ENCODE data around the gene SHISA6. TPM values are rescaled to one million over a fixed set of nuclear protein-coding genes. Genes with fewer than 3 reads are reported as not detected.

The SHISA6 gene
- total RNA-seq, 1 experiment from 2014 or later, result 21.1 TPM

GRCh38 chr17:11495613-11496012, 254.6 kb downstream of the SHISA6 start:
- no peaks in the 10 kb centered on the region for H3K9me3 ChIP-seq
- Mint-ChIP-seq H3K4me1 (ENCODE audit: low read depth, unreplicated experiment) (no peaks in the 10 kb centered on the region), H3K27ac (ENCODE audit: unreplicated experiment) (no peak overlapping the region), H3K36me3 (ENCODE audit: insufficient read depth, unreplicated experiment) (peaks cover 5% of the 10 kb centered on the region), H3K4me3 (ENCODE audit: unreplicated experiment) (no peak overlapping the region), H3K9me3 (ENCODE audit: unreplicated experiment) (no peaks in the 10 kb centered on the region), H3K27me3 (ENCODE audit: insufficient read depth, unreplicated experiment) (no peaks in the 10 kb centered on the region)
- no peaks in the 10 kb centered on the region for H3K36me3 ChIP-seq (ENCODE audit: control insufficient read depth, insufficient read depth, low read length)
- no peak overlapping the region for H3K4me3 ChIP-seq (ENCODE audit: low read depth, low read length)
- no peak for DNase-seq
- no peaks in the 10 kb centered on the region for H3K4me1 ChIP-seq
- ChIA-PET POLR2A (no interaction called here), CTCF (no interaction called here)
- intact Hi-C loops (cut with micrococcal nuclease; ENCODE audit: unreplicated experiment), result no loop called here
- no TSS peak for BruUV-seq (replicated peaks)
- TF ChIP-seq, protein P1, sequence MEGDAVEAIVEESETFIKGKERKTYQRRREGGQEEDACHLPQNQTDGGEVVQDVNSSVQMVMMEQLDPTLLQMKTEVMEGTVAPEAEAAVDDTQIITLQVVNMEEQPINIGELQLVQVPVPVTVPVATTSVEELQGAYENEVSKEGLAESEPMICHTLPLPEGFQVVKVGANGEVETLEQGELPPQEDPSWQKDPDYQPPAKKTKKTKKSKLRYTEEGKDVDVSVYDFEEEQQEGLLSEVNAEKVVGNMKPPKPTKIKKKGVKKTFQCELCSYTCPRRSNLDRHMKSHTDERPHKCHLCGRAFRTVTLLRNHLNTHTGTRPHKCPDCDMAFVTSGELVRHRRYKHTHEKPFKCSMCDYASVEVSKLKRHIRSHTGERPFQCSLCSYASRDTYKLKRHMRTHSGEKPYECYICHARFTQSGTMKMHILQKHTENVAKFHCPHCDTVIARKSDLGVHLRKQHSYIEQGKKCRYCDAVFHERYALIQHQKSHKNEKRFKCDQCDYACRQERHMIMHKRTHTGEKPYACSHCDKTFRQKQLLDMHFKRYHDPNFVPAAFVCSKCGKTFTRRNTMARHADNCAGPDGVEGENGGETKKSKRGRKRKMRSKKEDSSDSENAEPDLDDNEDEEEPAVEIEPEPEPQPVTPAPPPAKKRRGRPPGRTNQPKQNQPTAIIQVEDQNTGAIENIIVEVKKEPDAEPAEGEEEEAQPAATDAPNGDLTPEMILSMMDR (IDR thresholded peaks at IDR 0.05; ENCODE audit: insufficient read depth in 1 of 2, low read depth in 1 of 2, low read length in 1 of 2, severe bottlenecking in 1 of 2, unreplicated experiment in 1 of 2), result no peak
- no peaks in the 10 kb centered on the region for H3K27me3 ChIP-seq (replicated peaks; ENCODE audit: control insufficient read depth, insufficient read depth, low read length)

DNA sequence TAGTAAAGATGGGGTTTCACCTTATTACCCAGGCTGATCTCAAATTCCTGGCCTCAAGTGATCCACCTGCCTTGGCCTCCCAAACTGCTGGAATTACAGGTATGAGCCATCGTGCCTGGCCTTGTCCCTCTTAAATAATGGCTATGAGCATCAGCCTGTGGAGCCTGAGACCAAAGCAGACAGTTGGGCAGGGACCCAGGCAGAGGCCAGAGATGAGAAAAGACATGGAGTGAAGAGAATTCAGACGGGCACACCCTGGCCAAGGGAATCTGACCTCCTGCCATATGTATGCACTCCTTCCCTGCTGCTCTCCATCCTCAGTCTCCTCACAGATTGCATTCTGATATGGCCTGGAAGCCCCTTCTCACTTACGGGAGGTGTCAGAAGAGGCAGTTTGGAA, 258.9 kb downstream of the SHISA6 start:
- Histone ChIP-seq H3K27me3 (replicated peaks; ENCODE audit: control insufficient read depth, insufficient read depth, low read length) (no peaks in the 10 kb centered on the region), H3K4me1 (no peaks in the 10 kb centered on the region), H3K9me3 (no peaks in the 10 kb centered on the region), H3K4me3 (ENCODE audit: low read depth, low read length) (no peak overlapping the region), H3K36me3 (ENCODE audit: control insufficient read depth, insufficient read depth, low read length) (no peaks in the 10 kb centered on the region)
- Mint-ChIP-seq H3K9me3 (ENCODE audit: unreplicated experiment) (no peaks in the 10 kb centered on the region), H3K27me3 (ENCODE audit: insufficient read depth, unreplicated experiment) (no peaks in the 10 kb centered on the region), H3K27ac (ENCODE audit: unreplicated experiment) (no peak overlapping the region), H3K4me3 (ENCODE audit: unreplicated experiment) (no peak overlapping the region), H3K36me3 (ENCODE audit: insufficient read depth, unreplicated experiment) (no peaks in the 10 kb centered on the region), H3K4me1 (ENCODE audit: low read depth, unreplicated experiment) (no peaks in the 10 kb centered on the region)
- intact Hi-C loops (cut with micrococcal nuclease; ENCODE audit: unreplicated experiment), result no loop called here
- ChIA-PET CTCF (no interaction called here), POLR2A (no interaction called here)
- TF ChIP-seq, protein P1 (IDR thresholded peaks at IDR 0.05; ENCODE audit: insufficient read depth in 1 of 2, low read depth in 1 of 2, low read length in 1 of 2, severe bottlenecking in 1 of 2, unreplicated experiment in 1 of 2), result no peak
- no TSS peak for BruUV-seq (replicated peaks)
- no peak for DNase-seq

GRCh38 chr17:11503308-11504035, 262.5 kb downstream of the SHISA6 start:
- Histone ChIP-seq H3K4me1 (no peaks in the 10 kb centered on the region), H3K4me3 (ENCODE audit: low read depth, low read length) (no peak overlapping the region), H3K27me3 (replicated peaks; ENCODE audit: control insufficient read depth, insufficient read depth, low read length) (no peaks in the 10 kb centered on the region), H3K36me3 (ENCODE audit: control insufficient read depth, insufficient read depth, low read length) (no peaks in the 10 kb centered on the region), H3K9me3 (no peaks in the 10 kb centered on the region)
- Mint-ChIP-seq H3K4me1 (ENCODE audit: low read depth, unreplicated experiment) (no peaks in the 10 kb centered on the region), H3K36me3 (ENCODE audit: insufficient read depth, unreplicated experiment) (no peaks in the 10 kb centered on the region), H3K4me3 (ENCODE audit: unreplicated experiment) (no peak overlapping the region), H3K27me3 (ENCODE audit: insufficient read depth, unreplicated experiment) (no peaks in the 10 kb centered on the region), H3K27ac (ENCODE audit: unreplicated experiment) (no peak overlapping the region), H3K9me3 (ENCODE audit: unreplicated experiment) (no peaks in the 10 kb centered on the region)
- TF ChIP-seq, protein P1 (IDR thresholded peaks at IDR 0.05; ENCODE audit: insufficient read depth in 1 of 2, low read depth in 1 of 2, low read length in 1 of 2, severe bottlenecking in 1 of 2, unreplicated experiment in 1 of 2), result no peak
- BruUV-seq (replicated peaks), result no TSS peak
- ChIA-PET POLR2A (no interaction called here), CTCF (no interaction called here)
- DNase-seq, result no peak
- intact Hi-C loops (cut with micrococcal nuclease; ENCODE audit: unreplicated experiment), result no loop called here
